LNCaP clone FGC (cell line): ENCODE results near the gene GATC.

Experiments
- DNase-seq: peaks from one replicate; pipeline ENCODE4 v3.0.0-alpha.2; 2011; ENCODE audit warnings: low read depth
- H3K4me3 ChIP-seq: 2 replicates; pipeline ENCODE4 v1.5.1; 2011; ENCODE audit warnings: mild to moderate bottlenecking, low read depth, low read length, control low read depth
- TF ChIP-seq, protein P1 (sequence below): IDR thresholded peaks from 2 replicates; pipeline ENCODE4 v1.5.1; 2012; ENCODE audit warnings: mild to moderate bottlenecking; ENCODE audit not compliant: control insufficient read depth, insufficient read depth; ENCODE audit errors: extremely low read depth

The GATC gene

DNA sequence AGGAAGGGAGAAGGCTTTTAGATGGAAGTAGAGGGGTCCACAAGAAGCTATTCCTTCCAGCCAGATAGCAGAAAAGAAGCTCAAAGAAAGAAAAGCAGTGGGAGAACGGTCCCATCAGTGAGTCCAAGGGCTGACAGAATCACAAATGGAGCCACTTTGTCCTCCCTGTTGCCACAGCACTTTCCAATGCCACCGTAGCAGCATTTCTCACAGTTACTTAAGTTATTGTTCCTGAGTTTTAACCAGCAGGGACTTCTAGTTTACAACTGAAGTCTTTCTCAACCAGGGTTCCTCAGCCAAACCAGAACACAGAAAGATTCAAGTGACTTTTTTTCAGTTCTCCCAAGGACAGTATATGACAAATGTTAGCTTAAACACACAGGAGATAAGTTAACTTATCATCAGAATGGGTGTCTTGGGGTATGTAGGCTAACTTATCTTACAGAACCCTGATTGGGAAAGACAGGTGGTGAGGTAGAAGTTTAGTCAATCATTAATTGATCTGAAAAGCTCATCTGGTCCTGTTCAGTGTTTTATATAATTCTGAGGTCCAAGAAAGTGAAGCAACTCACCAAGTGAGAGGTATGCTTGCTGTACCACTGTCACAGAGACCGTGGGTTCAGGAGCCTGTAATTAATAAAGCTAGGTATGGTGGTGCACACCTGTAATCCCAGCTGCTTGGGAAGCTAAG lies 7.0 kb downstream of the GATC start:
- DNase-seq: no peak
- no peak overlapping the region for H3K4me3 ChIP-seq

GRCh38 chr12:120453977-120454376 lies 7.7 kb downstream of the GATC start:
- H3K4me3 ChIP-seq: no peak overlapping the region
- TF ChIP-seq, protein P1, sequence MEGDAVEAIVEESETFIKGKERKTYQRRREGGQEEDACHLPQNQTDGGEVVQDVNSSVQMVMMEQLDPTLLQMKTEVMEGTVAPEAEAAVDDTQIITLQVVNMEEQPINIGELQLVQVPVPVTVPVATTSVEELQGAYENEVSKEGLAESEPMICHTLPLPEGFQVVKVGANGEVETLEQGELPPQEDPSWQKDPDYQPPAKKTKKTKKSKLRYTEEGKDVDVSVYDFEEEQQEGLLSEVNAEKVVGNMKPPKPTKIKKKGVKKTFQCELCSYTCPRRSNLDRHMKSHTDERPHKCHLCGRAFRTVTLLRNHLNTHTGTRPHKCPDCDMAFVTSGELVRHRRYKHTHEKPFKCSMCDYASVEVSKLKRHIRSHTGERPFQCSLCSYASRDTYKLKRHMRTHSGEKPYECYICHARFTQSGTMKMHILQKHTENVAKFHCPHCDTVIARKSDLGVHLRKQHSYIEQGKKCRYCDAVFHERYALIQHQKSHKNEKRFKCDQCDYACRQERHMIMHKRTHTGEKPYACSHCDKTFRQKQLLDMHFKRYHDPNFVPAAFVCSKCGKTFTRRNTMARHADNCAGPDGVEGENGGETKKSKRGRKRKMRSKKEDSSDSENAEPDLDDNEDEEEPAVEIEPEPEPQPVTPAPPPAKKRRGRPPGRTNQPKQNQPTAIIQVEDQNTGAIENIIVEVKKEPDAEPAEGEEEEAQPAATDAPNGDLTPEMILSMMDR: peak; percentile 40
- DNase-seq: no peak

More for the DNA sequence above, 7.0 kb downstream of the GATC start:
- TF ChIP-seq, protein P1: no peak

GRCh38 chr12:120455302-120455701 lies 9.1 kb downstream of the GATC start:
- DNase-seq: no peak
- TF ChIP-seq, protein P1: no peak
- H3K4me3 ChIP-seq: no peak overlapping the region

- TF ChIP-seq, protein P1: peak; percentile 28; the same call in 1 of the 2 replicates
- no peak for DNase-seq
Observed at GRCh38 chr12:120457133-120457532, 10.9 kb downstream of the GATC start.

GRCh38 chr12:120460157-120460556 lies 13.9 kb downstream of the GATC start:
- DNase-seq: no peak
- TF ChIP-seq, protein P1: no peak
- H3K4me3 ChIP-seq: no peak overlapping the region

More at GRCh38 chr12:120457133-120457532, 10.9 kb downstream of the GATC start:
- no peak overlapping the region for H3K4me3 ChIP-seq

DNA sequence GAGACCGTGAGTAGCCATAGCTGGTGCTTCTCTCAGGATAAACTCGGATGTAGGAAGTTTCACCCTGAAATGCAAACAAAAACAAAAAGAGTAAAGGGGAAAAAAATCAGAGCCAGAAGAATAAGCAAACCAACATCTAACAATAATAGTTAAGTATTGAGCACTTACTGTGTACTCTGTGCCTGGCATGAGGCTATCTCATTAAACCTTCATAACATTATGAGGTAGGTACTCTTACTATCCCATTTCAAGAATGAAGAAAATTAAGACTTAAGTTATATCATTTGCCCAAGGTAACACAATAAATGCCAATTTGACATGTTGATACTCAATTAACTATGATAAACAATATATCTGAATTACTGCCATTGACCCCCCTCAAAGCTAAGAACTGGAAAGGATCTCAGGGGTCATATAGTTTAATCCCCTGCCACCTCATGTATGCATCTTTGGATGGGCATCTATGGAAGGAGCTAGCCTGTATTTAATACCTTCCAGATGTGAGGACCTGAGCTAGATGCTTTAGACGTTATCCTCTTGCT lies 15.9 kb downstream of the GATC start:
- no peak overlapping the region for H3K4me3 ChIP-seq
- no peak for DNase-seq
- TF ChIP-seq, protein P1: no peak

- no peak for DNase-seq
- no peak overlapping the region for H3K4me3 ChIP-seq
- TF ChIP-seq, protein P1: no peak
Observed at GRCh38 chr12:120463712-120464111, 17.5 kb downstream of the GATC start.
